PFSK-1 (cell line): ENCODE results near the gene PDGFRB.

ENCODE experiments used
- POLR2AphosphoS5 ChIP-seq: IDR thresholded peaks from 2 replicates; pipeline ENCODE4 v1.6.1; 2012; ENCODE audit warnings: low read depth, mild to moderate bottlenecking, control low read depth, low read length, moderate library complexity
- SIN3A ChIP-seq: IDR thresholded peaks from 2 replicates; pipeline ENCODE4 v1.6.1; 2012; ENCODE audit warnings: mild to moderate bottlenecking, low read length, moderate library complexity, borderline replicate concordance; ENCODE audit not compliant: insufficient read depth
- TAF1 ChIP-seq: IDR thresholded peaks from 2 replicates; pipeline ENCODE4 v1.6.1; 2012; ENCODE audit warnings: low read length, control low read depth, borderline replicate concordance; ENCODE audit not compliant: insufficient read depth

- TF ChIP-seq TAF1: no peak
- TF ChIP-seq SIN3A: no peak
- TF ChIP-seq POLR2AphosphoS5: no peak
Measured at GRCh38 chr5:150120617-150121447, 34.8 kb downstream of the PDGFRB start.
